ENCODE data around the gene PCNX2.

Gene PCNX2

GRCh38 chr1:233316473-233316872 lies 20.9 kb upstream of the PCNX2 start:
- no peak for DNase-seq

GRCh38 chr1:233315718-233316301 lies 20.3 kb upstream of the PCNX2 start:
- no peak for DNase-seq

- no peak for DNase-seq
Observed at GRCh38 chr1:233313434-233314155, 18.1 kb upstream of the PCNX2 start.

GRCh38 chr1:233304489-233305102 lies 9.1 kb upstream of the PCNX2 start:
- peak; percentile 55 for DNase-seq

- DNase-seq = no peak
Observed at GRCh38 chr1:233300326-233300725, 4.8 kb upstream of the PCNX2 start.

GRCh38 chr1:233299450-233299849 lies 3.9 kb upstream of the PCNX2 start:
- DNase-seq = no peak

- no peak for DNase-seq
Observed at GRCh38 chr1:233295975-233296322, 424 bp upstream of the PCNX2 start.

- DNase-seq = peak; percentile 59
Observed at GRCh38 chr1:233294913-233295236, 650 bp downstream of the PCNX2 start.

GRCh38 chr1:233293556-233294446 lies 1.7 kb downstream of the PCNX2 start:
- peak; percentile 14 for DNase-seq

- peak; percentile 78 for DNase-seq
Observed at GRCh38 chr1:233290396-233291034, 5.0 kb downstream of the PCNX2 start.

GRCh38 chr1:233289676-233290075 lies 5.8 kb downstream of the PCNX2 start:
- no peak for DNase-seq

GRCh38 chr1:233282582-233282886 lies 13.0 kb downstream of the PCNX2 start:
- DNase-seq = no peak

- peak; percentile 62 for DNase-seq
Observed at GRCh38 chr1:233281711-233282581, 13.6 kb downstream of the PCNX2 start.

GRCh38 chr1:233279971-233280370 lies 15.6 kb downstream of the PCNX2 start:
- no peak for DNase-seq

- peak; percentile 67 for DNase-seq
Observed at GRCh38 chr1:233278631-233279030, 16.9 kb downstream of the PCNX2 start.

- peak; percentile 68 for DNase-seq
Observed at GRCh38 chr1:233277637-233278606, 17.6 kb downstream of the PCNX2 start.

- peak; percentile 5 for DNase-seq
Observed at GRCh38 chr1:233269656-233270055, 25.9 kb downstream of the PCNX2 start.

- peak; percentile 30 for DNase-seq
Observed at GRCh38 chr1:233268389-233269022, 27.0 kb downstream of the PCNX2 start.

GRCh38 chr1:233261695-233262094 lies 33.8 kb downstream of the PCNX2 start:
- DNase-seq = no peak

GRCh38 chr1:233261206-233261605 lies 34.3 kb downstream of the PCNX2 start:
- DNase-seq = no peak
